HEK293T (cell line): ENCODE data around the gene KLHDC3.

ENCODE experiments used
- CTCF ChIA-PET: fragments of 350-600 bp; formaldehyde crosslinking; extraction: SDS; loops from one replicate; lab custom pipeline; 2021; ENCODE audit warnings: antibody characterized with exemption, inconsistent platforms; lab: Yijun Ruan, JAX
- POLR2A ChIA-PET: fragments of 350-600 bp; formaldehyde crosslinking; extraction: SDS; loops from one replicate; lab custom pipeline; 2020; ENCODE audit warnings: antibody characterized with exemption, inconsistent platforms; lab: Yijun Ruan, JAX
- DNase-seq: peaks from one replicate; pipeline ENCODE4 v3.0.0; 2012; ENCODE audit warnings: mixed read lengths; ENCODE audit errors: extremely low spot score
- ARNT ChIP-seq: fragments of 450-650 bp; IDR thresholded peaks from 2 replicates; pipeline ENCODE4 v1.6.1; 2017; ENCODE audit warnings: mild to moderate bottlenecking
- BHLHE40 ChIP-seq: fragments of 450-650 bp; IDR thresholded peaks from 2 replicates; pipeline ENCODE4 v1.6.1; 2016; ENCODE audit warnings: mild to moderate bottlenecking, moderate library complexity, borderline replicate concordance
- CTBP1 ChIP-seq: fragments of 450-650 bp; IDR thresholded peaks from 2 replicates; pipeline ENCODE4 v1.6.1; 2016; ENCODE audit warnings: borderline replicate concordance
- ELF4 ChIP-seq: fragments of 450-650 bp; IDR thresholded peaks from 2 replicates; pipeline ENCODE4 v1.6.1; 2017; ENCODE audit warnings: antibody characterized with exemption
- FOXA1 ChIP-seq: fragments of 450-650 bp; IDR thresholded peaks from 2 replicates; pipeline ENCODE4 v1.6.1; 2016; ENCODE audit warnings: mild to moderate bottlenecking
- FOXK2 ChIP-seq: fragments of 450-650 bp; IDR thresholded peaks from 2 replicates; pipeline ENCODE4 v1.6.1; 2016; ENCODE audit warnings: mild to moderate bottlenecking
- FOXM1 ChIP-seq: fragments of 450-650 bp; IDR thresholded peaks from 2 replicates; pipeline ENCODE4 v1.6.1; 2017; ENCODE audit warnings: mild to moderate bottlenecking, borderline replicate concordance
- HDGF ChIP-seq: fragments of 450-650 bp; IDR thresholded peaks from 2 replicates; pipeline ENCODE4 v1.6.1; 2017; ENCODE audit warnings: antibody characterized with exemption, borderline replicate concordance
- L3MBTL2 ChIP-seq: fragments of 450-650 bp; conservative IDR thresholded peaks from 2 replicates; pipeline ENCODE4 v1.6.1; 2016; ENCODE audit warnings: mild to moderate bottlenecking
- LEF1 ChIP-seq: fragments of 450-650 bp; IDR thresholded peaks from 2 replicates; pipeline ENCODE4 v1.6.1; 2017; ENCODE audit warnings: mild to moderate bottlenecking, borderline replicate concordance
- NFRKB ChIP-seq: fragments of 450-650 bp; IDR thresholded peaks from 2 replicates; pipeline ENCODE4 v1.6.1; 2016; ENCODE audit warnings: mild to moderate bottlenecking, moderate library complexity
- SP1 ChIP-seq: fragments of 450-650 bp; IDR thresholded peaks from 2 replicates; pipeline ENCODE4 v1.6.1; 2017
- SUZ12 ChIP-seq: fragments of 450-650 bp; IDR thresholded peaks from 2 replicates; pipeline ENCODE4 v1.6.1; 2016; ENCODE audit warnings: mild to moderate bottlenecking
- TARDBP ChIP-seq: fragments of 450-650 bp; IDR thresholded peaks from 2 replicates; pipeline ENCODE4 v1.6.1; 2016
- ZNF384 ChIP-seq: fragments of 450-650 bp; IDR thresholded peaks from 2 replicates; pipeline ENCODE4 v1.6.1; 2016
- TF ChIP-seq, protein P1 (sequence below): fragments of 450-650 bp; IDR thresholded peaks from 2 replicates; pipeline ENCODE4 v1.6.1; 2016

The KLHDC3 gene

DNA sequence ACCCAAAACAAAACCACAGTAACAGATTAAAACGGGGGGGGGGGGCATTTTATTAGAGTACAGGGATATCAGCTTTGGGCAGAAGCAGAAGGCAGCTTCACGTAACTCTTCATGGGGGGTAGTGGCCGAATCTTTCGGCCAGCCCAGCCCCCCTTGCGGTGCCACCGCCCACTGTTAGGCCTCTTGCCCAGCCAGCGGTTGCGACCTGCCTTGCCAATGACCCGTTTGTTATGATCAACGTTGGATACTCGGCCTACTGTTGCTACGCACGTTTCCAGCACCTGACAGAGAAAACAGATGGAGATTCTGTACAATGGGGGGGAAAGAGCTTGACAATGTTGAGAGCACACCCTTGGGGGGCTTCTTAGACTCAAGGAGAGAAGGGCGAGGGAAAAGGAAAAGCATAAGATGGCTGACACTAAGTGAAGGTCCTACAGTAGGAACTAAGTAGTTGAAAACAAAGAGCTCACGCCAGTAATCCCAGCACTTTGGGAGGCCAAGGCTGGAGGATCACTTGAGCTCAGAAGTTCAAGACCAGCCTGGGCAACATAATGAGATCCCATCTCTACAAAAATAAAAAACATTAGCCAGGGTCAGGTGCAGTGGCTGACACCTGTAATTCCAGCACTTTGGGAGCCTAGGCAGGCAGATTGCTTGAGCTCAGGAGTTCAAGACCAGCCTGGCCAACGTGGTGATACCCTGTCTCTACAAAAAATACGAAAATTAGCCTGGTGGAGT, 40.3 kb downstream of the KLHDC3 start:
- POLR2A ChIA-PET, result interaction anchor here (0.6 to 2.9 kb wide), 38 partner anchors 9 to 423 kb away, joined by 3 to 26 read pairs (median 4); partner anchors contain the start of genes CNPY3, CUL9, KLHDC3 and MEA1
- TF ChIP-seq ZNF384 (no peak), CTBP1 (no peak), TARDBP (no peak), FOXK2 (no peak)
- DNase-seq, result no peak
- CTCF ChIA-PET, result interaction anchor here (0.9 kb wide), 1 partner anchor 89 kb away, joined by 4 read pairs; no protein-coding TSS in a partner anchor

- TF ChIP-seq HDGF (no peak), NFRKB (no peak), SP1 (no peak), BHLHE40 (no peak), L3MBTL2 (no peak)
- TF ChIP-seq, protein P1, sequence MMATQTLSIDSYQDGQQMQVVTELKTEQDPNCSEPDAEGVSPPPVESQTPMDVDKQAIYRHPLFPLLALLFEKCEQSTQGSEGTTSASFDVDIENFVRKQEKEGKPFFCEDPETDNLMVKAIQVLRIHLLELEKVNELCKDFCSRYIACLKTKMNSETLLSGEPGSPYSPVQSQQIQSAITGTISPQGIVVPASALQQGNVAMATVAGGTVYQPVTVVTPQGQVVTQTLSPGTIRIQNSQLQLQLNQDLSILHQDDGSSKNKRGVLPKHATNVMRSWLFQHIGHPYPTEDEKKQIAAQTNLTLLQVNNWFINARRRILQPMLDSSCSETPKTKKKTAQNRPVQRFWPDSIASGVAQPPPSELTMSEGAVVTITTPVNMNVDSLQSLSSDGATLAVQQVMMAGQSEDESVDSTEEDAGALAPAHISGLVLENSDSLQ, result no peak
- POLR2A ChIA-PET, result interaction anchor here (1.1 to 2.9 kb wide), 3 partner anchors 35 to 126 kb away, joined by 3 to 26 read pairs (median 16); partner anchors contain the start of genes CNPY3, PEX6 and RRP36
- CTCF ChIA-PET, result interaction anchor here (0.6 kb wide), 1 partner anchor 155 kb away, joined by 3 read pairs; no protein-coding TSS in a partner anchor
- no peak for DNase-seq
Measured at GRCh38 chr6:43055966-43056365, 41.9 kb downstream of the KLHDC3 start.

GRCh38 chr6:43058531-43058930, 44.5 kb downstream of the KLHDC3 start:
- ChIA-PET CTCF (no interaction called here), POLR2A (interaction anchor here (0.8 to 2.4 kb wide), 10 partner anchors 9 to 129 kb away, joined by 3 to 20 read pairs (median 8); partner anchors contain the start of genes CNPY3, KLHDC3, MEA1 and PEX6)
- TF ChIP-seq SP1 (no peak), HDGF (no peak), FOXM1 (no peak), FOXA1 (no peak), ARNT (no peak), TARDBP (no peak), CTBP1 (no peak), ELF4 (no peak), SUZ12 (no peak), FOXK2 (no peak), NFRKB (no peak), LEF1 (no peak), L3MBTL2 (no peak), ZNF384 (no peak)
- TF ChIP-seq, protein P1, result no peak
- DNase-seq, result no peak

DNA sequence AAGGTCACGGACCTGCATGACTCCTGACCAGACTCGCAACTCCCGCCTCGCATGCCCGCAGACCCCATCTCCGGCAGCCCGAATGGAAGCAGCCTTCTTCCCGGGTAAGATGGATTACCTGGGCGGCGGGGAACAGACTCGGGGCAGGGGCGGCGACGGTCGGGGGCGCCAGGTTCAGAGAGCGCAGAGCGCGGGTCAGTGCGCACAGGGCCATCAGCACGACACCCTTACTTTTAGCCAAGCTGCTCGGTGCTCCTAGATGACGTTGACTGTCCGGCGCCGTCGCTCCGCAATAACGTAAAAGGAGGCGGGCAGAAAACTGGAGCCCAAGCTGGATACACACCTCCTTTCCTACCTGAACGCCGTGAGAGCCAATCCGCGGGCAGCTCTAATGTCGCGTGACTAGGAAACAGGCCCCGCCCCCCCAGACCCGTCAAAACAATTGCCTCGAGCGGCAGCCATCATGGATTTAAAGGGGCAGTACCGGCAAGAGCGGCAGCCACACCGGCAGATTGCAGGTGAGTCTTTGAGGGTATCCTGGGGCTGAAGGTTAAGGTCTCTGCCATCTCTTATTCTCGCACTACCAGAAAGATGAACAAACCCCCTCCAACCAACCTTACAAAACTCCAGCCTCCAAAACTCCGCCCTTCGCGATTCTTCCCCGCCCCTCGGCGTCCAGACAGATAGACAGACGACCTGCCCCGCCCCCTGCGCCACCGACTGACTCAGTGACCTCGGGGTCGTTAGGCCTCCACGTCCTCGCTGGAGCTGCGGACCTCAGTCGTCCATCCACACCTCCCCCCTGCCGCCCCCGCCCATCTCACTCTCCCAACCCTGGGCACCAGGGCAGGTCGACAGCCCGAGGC, 45.4 kb downstream of the KLHDC3 start, which contains the start of the genes KLC4 and MRPL2:
KLC4 (plus strand) TSS at position 464 of the 866 bp plus-strand sequence. CDS start 1,705 bp downstream, outside the sequence.
MRPL2 (minus strand) TSS at position 267 of the 866 bp plus-strand sequence; CDS start at position 214, 53 bp downstream.
- DNase-seq, result peak; percentile 99
- no peak for TF ChIP-seq HDGF
- no peak for TF ChIP-seq SP1
- TF ChIP-seq CTBP1, result no peak
- TF ChIP-seq, protein P1, result peak; percentile 87
- TF ChIP-seq L3MBTL2, result no peak
- ChIA-PET CTCF (no interaction called here), POLR2A (interaction anchor here (0.6 to 2.4 kb wide), 28 partner anchors 10 to 131 kb away, joined by 3 to 20 read pairs (median 4); partner anchors contain the start of genes CNPY3, KLHDC3, MEA1 and PEX6)

DNA sequence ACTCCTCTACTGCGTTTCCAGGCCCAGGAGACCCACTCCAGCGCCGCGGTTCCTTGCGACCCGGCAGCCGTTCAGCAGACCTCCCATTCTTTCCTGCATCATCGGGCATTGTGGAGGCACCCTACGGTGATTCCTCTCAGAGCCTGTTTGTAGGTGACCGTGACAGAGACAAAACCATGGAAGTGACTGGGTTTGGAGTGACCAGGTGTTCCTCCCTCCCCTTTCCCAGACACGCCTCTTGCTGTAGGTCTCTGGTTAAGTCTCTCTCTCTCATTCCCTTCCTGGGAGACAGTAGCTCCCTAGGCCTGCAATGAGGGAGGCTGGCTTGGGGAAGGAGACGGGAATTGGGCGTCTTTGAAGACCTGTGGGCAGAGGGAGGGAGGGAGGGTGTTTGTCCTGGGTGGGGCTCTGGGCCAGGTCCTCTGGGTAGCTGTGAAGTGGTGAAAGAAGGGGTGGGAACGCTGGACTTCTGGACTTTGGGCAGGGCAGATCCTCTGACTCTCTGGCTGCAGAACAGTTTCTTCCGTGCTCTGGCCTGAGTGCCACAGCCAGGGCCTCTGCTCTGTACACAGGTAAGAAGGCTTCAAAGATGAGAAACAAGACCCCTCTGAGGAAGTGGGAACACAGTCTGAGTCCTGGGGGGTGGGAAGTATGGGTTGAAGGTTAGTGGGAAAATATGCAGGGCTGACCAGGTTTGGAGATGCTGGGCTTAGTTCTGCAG, 46.1 kb downstream of the KLHDC3 start:
- DNase-seq, result no peak
- no peak for TF ChIP-seq NFRKB
- CTCF ChIA-PET, result no interaction called here

More for the DNA sequence above, 46.1 kb downstream of the KLHDC3 start:
- POLR2A ChIA-PET, result interaction anchor here (0.7 to 2.4 kb wide), 16 partner anchors 12 to 131 kb away, joined by 3 to 20 read pairs (median 6); partner anchors contain the start of genes CNPY3, KLHDC3, MEA1 and PPP2R5D
